Erythroblast (primary cell): ENCODE data around the gene PSMD8.

Experiments
- GATA1 ChIP-seq: IDR thresholded peaks from 2 replicates; pipeline ENCODE4 v1.6.1; 2011; ENCODE audit warnings: low read depth, mild to moderate bottlenecking, control low read depth, low read length, moderate library complexity
- POLR2A ChIP-seq: IDR thresholded peaks from 2 replicates; pipeline ENCODE4 v1.6.1; 2011; ENCODE audit warnings: mild to moderate bottlenecking, low read length

DNA sequence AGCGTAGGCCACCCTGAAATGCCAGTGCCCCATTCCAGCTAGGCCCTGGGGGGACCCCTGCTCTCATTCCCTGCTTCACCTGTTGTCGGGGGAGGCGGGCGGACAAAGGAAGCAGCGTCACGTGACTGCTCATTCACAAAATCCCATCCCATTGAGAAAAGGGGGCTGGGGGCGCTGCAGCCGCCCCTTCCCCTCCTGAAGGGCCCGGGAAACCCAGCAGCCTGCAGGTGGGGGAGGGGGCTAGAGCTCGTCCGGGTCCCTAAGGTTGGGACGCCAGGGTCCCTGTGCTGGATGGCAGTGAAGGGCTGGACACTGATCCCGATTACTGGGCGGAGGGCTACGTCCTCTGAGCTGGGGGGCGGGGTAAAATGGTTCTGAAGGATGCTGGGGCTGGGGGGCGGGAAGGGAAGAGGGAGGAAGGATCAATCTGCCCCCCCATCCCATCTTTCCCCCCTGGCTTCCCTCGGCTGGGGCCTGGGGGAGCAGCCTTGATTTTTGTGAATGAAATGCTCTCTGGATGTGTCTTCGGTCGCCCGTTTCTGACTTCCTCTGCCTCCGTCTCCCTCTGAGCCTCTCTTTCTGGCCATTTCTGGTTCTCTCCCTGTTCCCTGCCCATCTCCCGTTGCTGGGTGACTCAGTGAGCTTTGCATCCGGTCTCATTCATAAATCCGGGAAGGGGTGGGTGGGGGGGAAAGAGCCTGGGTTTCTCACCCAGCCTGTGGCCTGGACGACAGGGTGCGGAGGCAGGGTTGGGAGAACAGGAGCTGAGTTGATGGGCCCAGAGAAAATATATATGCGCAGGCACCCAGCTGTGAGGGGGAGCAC lies 14.9 kb downstream of the PSMD8 start:
- TF ChIP-seq POLR2A (no peak), GATA1 (no peak)
